Heart left ventricle (tissue), 13 donors: ENCODE data around the gene LRMDA.

Source experiments
- POLR2A ChIP-seq, 2 donors: fragments of 450-650 bp; IDR thresholded peaks; one replicate each; pipeline ENCODE4 v1.6.1; 2017; ENCODE audit warnings: antibody characterized with exemption in 2 of 2, mild to moderate bottlenecking in 2 of 2, moderate library complexity in 2 of 2
- TF ChIP-seq, protein P1 (sequence below), 12 donors: fragments of 200-600 bp; sonication (generic) in 4 of 12; IDR thresholded peaks; one replicate each; pipeline versions ENCODE4 v1.5.0 to v1.8.0; 2018 to 2022; ENCODE audit warnings: antibody characterized with exemption in 12 of 12, mild to moderate bottlenecking in 5 of 12
- donor health status: ischemic (EF 13 %, LVEDD 7.1; RV severe dilation, severe dysfunction).
- donor health status: DM: no; HTN: yes; CAD: no.
- donor health status: DM: no; HTN: no; CAD: no.
- donor health status: ischemic (EF 25% LVEDD 6.9; RV normal size, moderate dysfunction).
- donor health status: ischemic (EF 25% LVEDD 5.7; RV mildly dilated, moderate dysfunction).
- donor health status: ischemic (EF 35%, LVEDD 5.7; RV mildly dilated, moderate dysfunction).
- donor health status: nonischemic (EF 11% LVEDD 7.7; RV severe dilation, severe dysfunction).
- donor health status: DM: yes; HTN: yes; CAD: no.
- donor health status: PGD.
- donor health status: ischemic (EF 29% LVEDD 5.4; RV normal size, mild dysfunction).
- donor health status: nonischemic (EF 23%, LVEDD 6.1; RV moderate dilation, normal function).

DNA sequence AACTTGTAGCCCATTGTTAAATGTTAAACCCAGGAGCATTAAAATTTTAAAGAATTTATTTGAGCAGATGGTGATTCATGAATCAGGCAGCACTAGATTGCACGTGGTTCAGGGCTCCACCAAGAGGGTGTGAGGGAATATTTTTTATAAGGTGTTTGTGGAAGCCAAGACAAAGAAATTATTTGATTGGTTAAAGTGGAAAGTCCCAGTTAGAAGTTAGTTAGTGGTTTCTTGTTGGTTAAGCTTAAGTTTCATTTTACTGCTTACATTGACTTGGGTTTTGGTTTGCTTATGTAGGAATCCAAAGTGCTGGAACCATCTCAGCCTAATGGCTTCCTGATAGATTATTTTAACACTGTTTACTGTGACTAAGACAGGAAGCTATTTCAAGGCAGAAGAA, 906.2 kb downstream of the LRMDA start:
- TF ChIP-seq, protein P1, sequence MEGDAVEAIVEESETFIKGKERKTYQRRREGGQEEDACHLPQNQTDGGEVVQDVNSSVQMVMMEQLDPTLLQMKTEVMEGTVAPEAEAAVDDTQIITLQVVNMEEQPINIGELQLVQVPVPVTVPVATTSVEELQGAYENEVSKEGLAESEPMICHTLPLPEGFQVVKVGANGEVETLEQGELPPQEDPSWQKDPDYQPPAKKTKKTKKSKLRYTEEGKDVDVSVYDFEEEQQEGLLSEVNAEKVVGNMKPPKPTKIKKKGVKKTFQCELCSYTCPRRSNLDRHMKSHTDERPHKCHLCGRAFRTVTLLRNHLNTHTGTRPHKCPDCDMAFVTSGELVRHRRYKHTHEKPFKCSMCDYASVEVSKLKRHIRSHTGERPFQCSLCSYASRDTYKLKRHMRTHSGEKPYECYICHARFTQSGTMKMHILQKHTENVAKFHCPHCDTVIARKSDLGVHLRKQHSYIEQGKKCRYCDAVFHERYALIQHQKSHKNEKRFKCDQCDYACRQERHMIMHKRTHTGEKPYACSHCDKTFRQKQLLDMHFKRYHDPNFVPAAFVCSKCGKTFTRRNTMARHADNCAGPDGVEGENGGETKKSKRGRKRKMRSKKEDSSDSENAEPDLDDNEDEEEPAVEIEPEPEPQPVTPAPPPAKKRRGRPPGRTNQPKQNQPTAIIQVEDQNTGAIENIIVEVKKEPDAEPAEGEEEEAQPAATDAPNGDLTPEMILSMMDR (IDR thresholded peaks at IDR 0.05) = no peak
- TF ChIP-seq POLR2A (IDR thresholded peaks at IDR 0.05) = no peak
